Neuron (in vitro differentiated cells): ENCODE results near the gene KISS1R.

Source experiments
- H2AFZ ChIP-seq: one replicate; pipeline ENCODE4 v1.6.1; 2013; ENCODE audit warnings: low read depth, mild to moderate bottlenecking, inconsistent platforms, low read length, moderate library complexity
- H3K27me3 ChIP-seq: one replicate; pipeline ENCODE4 v1.6.1; 2013; ENCODE audit warnings: low read length; ENCODE audit not compliant: insufficient read depth
- H3K36me3 ChIP-seq: one replicate; pipeline ENCODE4 v1.6.1; 2013; ENCODE audit warnings: low read length; ENCODE audit not compliant: insufficient read depth
- H3K4me1 ChIP-seq: one replicate; pipeline ENCODE4 v1.6.1; 2013; ENCODE audit warnings: low read length; ENCODE audit not compliant: insufficient read depth
- H3K4me3 ChIP-seq: 2 replicates; pipeline ENCODE4 v1.5.1; 2013; ENCODE audit warnings: mild to moderate bottlenecking, low read length, moderate library complexity
- H3K9me3 ChIP-seq: one replicate; pipeline ENCODE4 v1.6.1; 2013; ENCODE audit warnings: low read length

Gene KISS1R

DNA sequence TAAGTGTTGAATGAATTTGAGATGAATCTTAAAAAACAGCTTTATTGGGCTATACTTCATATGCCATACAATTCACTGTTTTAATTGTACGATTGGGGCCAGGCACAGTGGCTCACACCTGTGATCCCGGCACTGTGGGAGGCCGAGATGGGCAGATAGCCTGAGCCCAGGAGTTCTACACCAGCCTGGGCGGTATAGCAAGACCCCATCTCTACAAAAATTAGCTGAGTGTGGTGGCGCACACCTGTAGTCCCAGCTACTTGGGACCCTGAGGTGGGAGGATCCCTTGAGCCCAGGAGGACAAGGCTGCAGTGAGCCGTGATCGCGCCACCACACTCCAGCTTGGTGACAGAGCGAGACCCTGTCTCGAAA lies 19.0 kb downstream of the KISS1R start:
- Histone ChIP-seq H2AFZ (no peak overlapping the region), H3K27me3 (no peaks in the 10 kb centered on the region), H3K36me3 (peaks cover 24% of the 10 kb centered on the region), H3K9me3 (peaks cover 7% of the 10 kb centered on the region), H3K4me3 (no peak overlapping the region), H3K4me1 (peaks cover 7% of the 10 kb centered on the region)

DNA sequence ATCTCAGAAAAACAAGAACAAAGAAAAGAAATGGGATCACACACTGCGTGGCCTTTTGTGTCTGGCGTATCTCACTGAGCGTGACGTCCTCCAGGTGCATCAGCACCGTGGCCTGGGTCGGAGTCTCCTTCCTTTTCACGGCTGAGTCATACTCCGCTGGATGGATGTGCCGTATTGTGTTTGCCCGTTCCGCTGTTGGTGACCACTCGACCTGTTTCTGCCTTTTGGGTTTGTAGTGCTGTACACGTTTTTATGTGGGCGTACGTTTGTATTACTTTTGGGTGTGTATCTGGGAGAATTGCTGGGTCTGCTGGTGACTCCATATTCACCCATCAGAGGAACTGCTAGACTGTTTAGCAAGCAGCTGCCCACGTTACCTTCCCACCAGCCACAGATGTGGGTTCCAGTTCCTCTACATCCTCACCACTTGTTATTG lies 20.1 kb downstream of the KISS1R start:
- Histone ChIP-seq H3K27me3 (no peaks in the 10 kb centered on the region), H2AFZ (no peak overlapping the region), H3K4me1 (peaks cover 10% of the 10 kb centered on the region), H3K36me3 (peaks cover 19% of the 10 kb centered on the region), H3K4me3 (no peak overlapping the region), H3K9me3 (peaks cover 7% of the 10 kb centered on the region)

DNA sequence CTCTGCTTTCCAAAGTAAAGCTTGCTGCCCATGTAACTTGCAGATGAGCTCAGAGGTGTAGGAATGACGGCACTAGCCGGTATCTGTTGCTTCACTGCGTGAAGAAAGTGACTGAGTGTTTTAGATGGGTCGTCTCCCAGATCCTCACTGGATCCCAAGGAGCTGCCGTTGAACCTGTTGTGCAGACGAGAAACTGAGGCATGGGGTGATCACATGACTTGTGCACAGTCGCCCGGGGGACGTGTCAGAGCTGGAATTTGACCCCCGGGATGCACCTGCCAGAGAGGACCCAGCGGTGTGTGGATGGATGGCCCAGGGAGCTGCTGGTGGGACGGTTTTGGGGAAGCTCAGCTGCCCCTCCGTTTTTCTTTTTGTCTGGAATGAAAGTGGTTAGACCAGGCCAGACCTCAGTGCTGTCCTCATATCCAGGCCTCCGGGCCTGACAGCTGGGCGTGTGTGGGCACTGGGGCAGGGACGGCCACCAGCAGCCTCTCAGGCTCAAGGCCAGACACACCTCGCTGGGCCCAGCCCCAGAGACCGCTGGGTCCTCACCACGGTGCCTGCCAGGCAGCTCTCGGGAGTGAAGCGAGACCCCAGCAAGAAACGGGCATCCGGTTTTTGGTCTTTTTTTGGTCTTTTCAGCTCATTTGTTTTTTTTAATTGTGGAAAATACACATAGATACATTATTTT lies 21.2 kb downstream of the KISS1R start:
- Histone ChIP-seq H3K36me3 (peaks cover 11% of the 10 kb centered on the region), H3K9me3 (peaks cover 10% of the 10 kb centered on the region), H2AFZ (no peak overlapping the region), H3K27me3 (no peaks in the 10 kb centered on the region), H3K4me3 (no peak overlapping the region), H3K4me1 (peaks cover 9% of the 10 kb centered on the region)

DNA sequence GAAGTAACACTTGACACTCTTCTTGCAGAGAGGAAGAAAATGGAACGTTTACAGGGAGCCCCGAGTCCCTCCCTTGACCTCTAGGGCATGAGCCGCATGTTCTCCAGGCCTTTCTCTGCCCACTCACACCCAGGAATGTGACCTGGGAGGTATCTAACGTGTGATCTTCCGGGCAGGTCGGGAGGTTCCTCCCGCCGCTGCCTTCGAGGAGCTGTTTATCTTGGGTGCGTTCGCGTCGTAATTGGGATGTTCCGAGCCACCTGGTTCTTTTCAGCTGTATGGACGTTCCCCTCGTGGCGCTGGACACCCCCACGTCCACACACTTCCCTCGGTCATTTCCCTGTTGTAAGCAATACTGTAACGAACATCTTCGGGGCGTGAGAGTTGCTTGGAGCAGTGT lies 22.3 kb downstream of the KISS1R start:
- peaks cover 8% of the 10 kb centered on the region for H3K36me3 ChIP-seq

DNA sequence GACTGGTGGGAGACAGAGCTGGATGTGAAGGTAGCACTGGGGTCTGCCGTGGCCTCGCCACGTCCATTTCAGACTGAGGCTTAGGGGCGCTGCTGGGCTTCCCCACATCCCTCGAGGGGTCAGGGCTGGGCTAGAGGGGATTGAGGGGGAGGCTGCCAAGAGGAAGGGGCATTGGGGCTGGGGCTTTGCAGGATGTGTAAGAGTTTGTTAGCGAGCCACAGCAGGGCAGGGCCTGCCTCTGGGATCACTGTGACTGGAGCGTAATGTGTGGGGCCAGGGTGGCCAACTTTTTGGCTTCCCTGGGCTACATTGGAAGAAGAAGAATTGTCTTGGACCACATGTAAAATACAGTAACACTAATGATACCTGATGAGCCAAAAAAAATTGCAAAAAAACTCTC lies 22.8 kb downstream of the KISS1R start:
- Histone ChIP-seq H3K27me3 (no peaks in the 10 kb centered on the region), H3K36me3 (peaks cover 6% of the 10 kb centered on the region), H3K4me3 (no peak overlapping the region), H3K9me3 (peaks cover 13% of the 10 kb centered on the region), H2AFZ (no peak overlapping the region), H3K4me1 (peaks cover 9% of the 10 kb centered on the region)

More for the DNA sequence above, 22.3 kb downstream of the KISS1R start:
- Histone ChIP-seq H2AFZ (no peak overlapping the region), H3K4me1 (peaks cover 9% of the 10 kb centered on the region), H3K4me3 (no peak overlapping the region), H3K27me3 (no peaks in the 10 kb centered on the region), H3K9me3 (peaks cover 13% of the 10 kb centered on the region)

DNA sequence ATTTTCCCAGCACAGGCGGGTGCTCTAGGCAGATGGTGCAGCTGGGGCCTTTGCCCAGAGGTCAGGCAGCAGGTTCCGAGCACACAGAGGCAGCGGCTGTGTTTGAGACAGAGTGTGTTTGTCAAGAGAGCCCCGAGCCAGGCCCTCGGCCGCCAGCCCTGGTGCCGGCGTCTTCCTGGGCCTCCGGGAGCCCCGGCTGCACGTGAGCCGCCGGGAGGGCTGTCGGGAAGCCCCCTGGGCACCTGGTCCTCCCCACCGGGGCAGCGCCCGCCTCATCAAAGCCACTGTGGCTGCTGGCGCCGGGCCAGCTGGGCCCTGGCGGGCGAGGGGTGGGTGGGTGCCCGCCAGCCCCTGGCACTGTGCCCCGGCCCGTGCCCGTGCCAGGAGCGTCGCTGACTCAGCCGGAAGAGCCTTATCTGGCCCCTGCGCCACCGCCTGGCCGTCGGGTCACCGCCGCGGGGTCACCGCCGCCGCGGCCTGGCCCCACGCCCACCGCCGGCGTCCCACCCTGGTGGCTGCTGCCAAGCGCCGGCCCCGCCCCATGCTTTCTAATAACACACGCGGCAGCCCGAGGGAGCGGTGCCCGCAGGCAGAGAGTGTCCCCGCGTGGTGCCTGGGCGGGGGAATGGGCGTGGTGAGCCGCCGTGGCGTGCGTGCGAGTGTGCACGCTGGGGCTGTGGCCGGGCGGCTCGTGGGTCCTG lies 23.6 kb downstream of the KISS1R start:
- no peaks in the 10 kb centered on the region for H3K27me3 ChIP-seq
- H3K4me1 ChIP-seq: peaks cover 9% of the 10 kb centered on the region
- peaks cover 2% of the 10 kb centered on the region for H3K36me3 ChIP-seq
- no peak overlapping the region for H2AFZ ChIP-seq
- no peak overlapping the region for H3K4me3 ChIP-seq
- H3K9me3 ChIP-seq: peaks cover 9% of the 10 kb centered on the region

DNA sequence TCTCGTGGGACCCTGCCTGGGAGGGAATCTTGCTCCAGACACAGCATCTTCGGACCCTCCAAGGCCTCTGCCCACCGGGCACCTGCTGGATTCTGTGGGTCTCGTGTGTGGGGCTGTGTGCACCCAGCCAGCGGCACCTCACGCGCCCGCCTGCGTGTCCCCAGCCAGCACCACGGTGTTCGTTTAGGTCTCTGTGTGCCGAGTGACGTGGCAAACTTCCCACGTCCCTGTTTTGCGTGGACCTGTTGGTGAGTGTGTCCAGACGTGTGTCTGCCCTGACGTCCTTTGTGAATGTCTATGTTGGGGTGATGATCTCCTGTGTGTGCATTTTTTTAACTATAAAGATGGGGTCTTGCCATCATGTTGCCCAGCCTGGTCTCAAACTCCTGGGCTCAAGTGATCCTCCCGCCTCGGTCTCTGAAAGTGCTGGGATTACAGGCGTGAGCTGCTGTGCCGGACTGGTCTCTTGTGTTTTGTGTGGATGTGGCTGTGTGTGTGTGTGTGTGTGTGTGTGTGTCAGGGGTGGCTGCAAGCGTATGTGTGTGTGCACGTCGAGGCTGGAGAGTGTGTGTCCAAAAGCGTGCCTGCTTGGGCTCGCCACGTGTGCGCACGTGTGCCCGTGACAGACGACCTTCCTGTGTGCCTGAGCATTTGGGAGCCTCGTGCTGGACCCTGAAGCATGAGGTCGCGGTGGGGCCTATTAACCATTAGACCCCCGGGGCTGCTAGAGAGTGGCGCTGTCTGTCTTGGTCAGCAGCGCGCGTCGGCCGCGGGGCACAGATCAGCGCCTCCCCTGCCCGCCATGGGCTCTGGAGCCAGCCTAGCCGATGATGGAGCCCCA lies 24.4 kb downstream of the KISS1R start:
- peaks cover 9% of the 10 kb centered on the region for H3K9me3 ChIP-seq
- no peaks in the 10 kb centered on the region for H3K27me3 ChIP-seq
- no peak overlapping the region for H2AFZ ChIP-seq
- H3K4me3 ChIP-seq: no peak overlapping the region
- H3K4me1 ChIP-seq: peaks cover 9% of the 10 kb centered on the region
- H3K36me3 ChIP-seq: peaks cover 2% of the 10 kb centered on the region

DNA sequence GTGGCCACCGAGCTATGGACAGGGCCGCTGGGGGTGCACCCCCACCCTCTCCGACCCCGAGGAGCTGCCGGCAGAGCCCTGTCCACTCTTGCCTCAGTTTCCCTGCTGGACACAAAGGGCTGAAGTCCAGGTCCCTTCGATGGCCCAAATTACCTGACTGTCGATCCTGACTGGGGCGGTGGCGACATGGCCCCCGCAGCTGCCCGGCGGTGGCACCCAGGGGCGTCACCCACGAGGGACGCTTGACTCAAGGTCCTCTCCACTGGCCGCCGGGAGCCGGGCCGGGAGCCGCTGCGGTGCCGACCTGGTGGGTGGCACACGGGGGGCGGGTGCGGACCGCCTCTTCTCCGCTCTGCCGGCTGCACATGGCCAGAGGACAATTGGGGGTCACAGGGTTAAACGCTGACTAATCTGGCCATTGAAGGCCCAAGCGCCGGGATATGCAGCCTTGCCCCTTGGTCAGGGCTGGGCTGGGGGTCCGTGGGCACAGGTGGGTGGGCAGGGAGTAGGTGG lies 25.1 kb downstream of the KISS1R start:
- H3K9me3 ChIP-seq: peaks cover 9% of the 10 kb centered on the region
- peaks cover 9% of the 10 kb centered on the region for H3K4me1 ChIP-seq
- H2AFZ ChIP-seq: no peak overlapping the region
- H3K36me3 ChIP-seq: peaks cover 2% of the 10 kb centered on the region
- no peak overlapping the region for H3K4me3 ChIP-seq
- no peaks in the 10 kb centered on the region for H3K27me3 ChIP-seq

DNA sequence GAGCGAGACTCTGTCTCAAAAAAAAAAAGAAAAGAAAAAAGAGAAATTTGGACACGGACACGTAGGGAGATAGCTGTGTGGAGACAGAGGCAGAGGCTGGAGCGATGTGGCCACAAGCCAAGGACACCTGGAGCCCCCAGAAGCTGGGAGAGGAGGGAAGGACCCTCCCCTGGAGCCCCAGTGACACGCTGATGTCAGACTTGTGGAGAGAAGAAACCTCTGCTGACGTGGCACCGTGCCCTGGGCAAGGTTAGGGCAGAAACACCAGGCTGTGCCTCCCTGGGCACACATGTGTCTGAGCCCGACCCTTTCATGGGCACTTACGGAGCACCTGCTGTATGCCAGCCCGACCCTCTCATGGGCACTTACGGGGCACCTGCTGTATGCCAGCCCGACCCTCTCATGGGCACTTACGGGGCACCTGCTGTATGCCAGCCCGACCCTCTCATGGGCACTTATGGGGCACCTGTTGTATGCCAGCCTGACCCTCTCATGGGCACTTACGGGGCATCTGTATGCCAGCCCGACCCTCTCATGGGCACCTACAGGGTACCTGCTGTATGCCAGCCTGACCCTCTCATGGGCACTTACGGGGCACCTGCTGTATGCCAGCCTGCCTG lies 26.5 kb downstream of the KISS1R start:
- H3K4me3 ChIP-seq: no peak overlapping the region
- H3K4me1 ChIP-seq: peaks cover 9% of the 10 kb centered on the region
- no peaks in the 10 kb centered on the region for H3K27me3 ChIP-seq
- H3K36me3 ChIP-seq: peaks cover 6% of the 10 kb centered on the region
- H3K9me3 ChIP-seq: peaks cover 6% of the 10 kb centered on the region
- H2AFZ ChIP-seq: no peak overlapping the region

DNA sequence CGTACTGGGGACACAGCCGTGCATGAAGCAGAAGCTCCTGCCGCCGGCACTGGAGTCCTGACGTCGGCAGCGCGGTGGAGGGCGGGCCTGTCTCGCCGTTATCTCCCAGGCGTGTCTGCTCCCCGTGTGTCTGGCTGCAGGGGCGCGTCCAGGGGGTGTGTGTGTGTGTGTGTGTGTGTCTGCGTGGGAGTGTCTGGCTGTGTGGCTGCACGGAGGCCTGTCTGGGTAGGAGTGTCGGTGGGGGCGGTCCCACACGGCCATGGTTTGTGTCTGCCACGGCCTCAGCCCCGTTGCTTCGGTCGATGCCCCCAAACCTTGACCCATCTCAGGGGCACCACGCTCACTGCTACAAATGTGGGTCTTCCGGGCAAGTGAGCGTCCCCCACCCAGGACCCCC lies 27.0 kb downstream of the KISS1R start:
- Histone ChIP-seq H3K36me3 (peaks cover 6% of the 10 kb centered on the region), H3K9me3 (peaks cover 6% of the 10 kb centered on the region), H3K27me3 (no peaks in the 10 kb centered on the region), H3K4me1 (peaks cover 9% of the 10 kb centered on the region), H2AFZ (no peak overlapping the region), H3K4me3 (no peak overlapping the region)

DNA sequence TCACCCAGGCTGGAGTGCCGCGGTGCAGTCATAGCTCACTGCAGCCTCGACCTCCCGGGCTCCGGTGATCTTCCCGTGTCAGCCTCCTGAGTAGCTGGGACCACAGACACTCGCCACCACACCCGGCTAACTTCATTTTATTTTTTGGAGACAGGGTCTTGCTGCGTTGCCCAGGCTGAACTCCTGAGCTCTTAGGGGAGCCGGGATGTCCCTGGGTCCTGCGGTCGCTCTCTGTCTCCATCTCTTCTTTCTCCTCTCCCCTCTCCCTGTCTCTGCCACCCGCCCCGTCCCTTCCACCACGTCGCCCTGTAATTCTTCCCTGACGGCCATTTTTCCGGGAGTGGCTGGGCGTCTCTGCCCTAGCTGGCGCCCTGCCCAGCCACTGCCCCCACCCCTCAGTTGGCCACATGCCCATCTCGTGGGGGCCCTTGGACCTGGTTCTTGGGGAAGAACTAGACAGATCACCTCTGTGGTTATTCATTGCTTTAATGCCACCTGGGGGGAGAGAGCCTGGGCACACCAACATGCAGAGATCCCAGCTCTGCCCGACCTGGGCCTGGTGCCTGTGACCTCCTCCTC lies 27.6 kb downstream of the KISS1R start:
- H3K9me3 ChIP-seq: peaks cover 6% of the 10 kb centered on the region
- H3K4me1 ChIP-seq: peaks cover 9% of the 10 kb centered on the region
- H2AFZ ChIP-seq: no peak overlapping the region
- peaks cover 6% of the 10 kb centered on the region for H3K36me3 ChIP-seq
- no peaks in the 10 kb centered on the region for H3K27me3 ChIP-seq
- no peak overlapping the region for H3K4me3 ChIP-seq

DNA sequence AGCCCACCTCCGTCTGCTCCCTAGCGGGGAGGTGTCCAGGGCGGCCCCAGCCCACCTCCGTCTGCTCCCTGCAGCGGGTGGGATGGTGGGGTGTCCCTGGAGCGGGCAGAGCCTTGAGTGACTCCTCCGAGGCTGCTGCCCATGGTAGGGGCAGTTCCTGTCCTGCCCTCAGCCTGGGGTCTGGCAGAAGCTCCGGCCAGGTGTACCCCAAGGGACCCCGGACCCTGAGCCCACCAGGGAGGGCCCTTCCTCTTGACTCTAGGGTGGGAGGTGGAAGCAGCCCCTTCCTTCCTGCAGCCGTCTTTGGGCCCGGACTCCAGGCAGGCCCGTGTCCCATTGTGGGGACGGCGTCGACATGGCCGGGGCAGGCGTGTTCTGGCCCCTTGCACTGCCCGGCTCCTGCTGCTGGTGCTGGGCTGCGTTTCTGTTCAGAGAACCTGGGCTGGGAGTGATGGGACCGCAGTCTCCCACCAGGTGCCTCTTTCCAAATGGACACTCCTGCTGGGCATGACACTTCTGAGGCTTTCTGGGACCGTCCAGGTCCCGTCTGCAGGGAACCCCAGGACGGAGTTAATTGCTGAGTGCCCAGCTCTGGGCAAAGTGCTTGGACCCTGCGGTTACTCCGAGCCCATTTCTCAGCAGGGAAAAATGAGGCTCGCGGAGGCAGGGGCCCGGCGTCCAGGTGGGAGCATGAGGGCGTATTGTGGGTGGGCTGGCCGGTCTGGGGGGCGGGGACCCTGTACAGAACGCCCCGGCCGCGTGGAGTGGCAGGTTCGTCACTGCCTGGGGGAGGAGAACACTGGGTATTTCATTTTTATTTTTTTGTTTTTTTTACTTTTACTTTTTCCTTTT lies 28.5 kb downstream of the KISS1R start:
- Histone ChIP-seq H3K9me3 (peaks cover 6% of the 10 kb centered on the region), H3K36me3 (peaks cover 6% of the 10 kb centered on the region), H3K27me3 (no peaks in the 10 kb centered on the region), H3K4me3 (no peak overlapping the region), H3K4me1 (peaks cover 9% of the 10 kb centered on the region), H2AFZ (no peak overlapping the region)
